Posterior cingulate gyrus (tissue), 11 donors: ENCODE data around the gene ST6GALNAC3.
"Not testable (repeated sequence)": the region's sequence is repeated elsewhere in the genome, so short reads cannot be mapped to it uniquely, and the experiment has no call there.

Experiments
- DNase-seq, 10 donors: peaks; one replicate each; pipeline versions ENCODE4 v3.0.0 to v3.0.0-alpha.2; 2020 to 2021; ENCODE audit warnings: mixed read lengths in 3 of 10
- intact Hi-C: fragments of 100-400 bp; cut with DNase I; formaldehyde crosslinking; loops from one replicate; pipeline ENCODE4 v1.15.1; 2023

The ST6GALNAC3 gene

GRCh38 chr1:76303340-76303717 lies 228.8 kb downstream of the ST6GALNAC3 start:
- intact Hi-C loops = no loop called here
- DNase-seq = no peak

- DNase-seq = no peak
- intact Hi-C loops = no loop called here
These were observed 238.8 kb downstream of the ST6GALNAC3 start for GRCh38 chr1:76313304-76313703.

- intact Hi-C loops = no loop called here
- no peak for DNase-seq
These were observed 240.2 kb downstream of the ST6GALNAC3 start for GRCh38 chr1:76314730-76315129.

GRCh38 chr1:76317299-76317900 lies 242.9 kb downstream of the ST6GALNAC3 start:
- intact Hi-C loops = no loop called here
- no peak for DNase-seq

- intact Hi-C loops = loop anchor here (5.0 kb wide), 1 partner anchor 811 kb away; no protein-coding TSS in a partner anchor
- peak in 4 of 10 donors; percentile 21 to 39 (median 26) for DNase-seq
These were observed 256.6 kb downstream of the ST6GALNAC3 start for GRCh38 chr1:76330991-76331603.

GRCh38 chr1:76335882-76336281 lies 261.3 kb downstream of the ST6GALNAC3 start:
- DNase-seq = no peak
- intact Hi-C loops = loop anchor here (5.0 kb wide), 1 partner anchor 184 kb away; no protein-coding TSS in a partner anchor

GRCh38 chr1:76336931-76337371 lies 262.4 kb downstream of the ST6GALNAC3 start:
- intact Hi-C loops = loop anchor here (5.0 kb wide), 1 partner anchor 185 kb away; no protein-coding TSS in a partner anchor
- peak; percentile 27 to 92 (median 52) for DNase-seq

- intact Hi-C loops = loop anchor here (5.0 kb wide), 1 partner anchor 185 kb away; no protein-coding TSS in a partner anchor
- DNase-seq = no peak
These were observed 263.1 kb downstream of the ST6GALNAC3 start for GRCh38 chr1:76337542-76338219.

- intact Hi-C loops = no loop called here
- DNase-seq = no peak
These were observed 265.5 kb downstream of the ST6GALNAC3 start for GRCh38 chr1:76340056-76340455.

GRCh38 chr1:76341816-76342215 lies 267.3 kb downstream of the ST6GALNAC3 start:
- intact Hi-C loops, DNase-seq: not testable (repeated sequence)

GRCh38 chr1:76343356-76343755 lies 268.8 kb downstream of the ST6GALNAC3 start:
- no peak for DNase-seq
- intact Hi-C loops = no loop called here

- no peak for DNase-seq
- intact Hi-C loops = no loop called here
These were observed 277.1 kb downstream of the ST6GALNAC3 start for GRCh38 chr1:76351655-76352054.

- intact Hi-C loops = no loop called here
- DNase-seq = no peak
These were observed 278.3 kb downstream of the ST6GALNAC3 start for GRCh38 chr1:76352741-76353435.

- intact Hi-C loops = no loop called here
- no peak for DNase-seq
These were observed 279.7 kb downstream of the ST6GALNAC3 start for GRCh38 chr1:76354236-76354635.

GRCh38 chr1:76366726-76367125 lies 292.2 kb downstream of the ST6GALNAC3 start:
- intact Hi-C loops = no loop called here
- DNase-seq = no peak

GRCh38 chr1:76371941-76372340 lies 297.4 kb downstream of the ST6GALNAC3 start:
- intact Hi-C loops = no loop called here
- no peak for DNase-seq

GRCh38 chr1:76374086-76374485 lies 299.5 kb downstream of the ST6GALNAC3 start:
- intact Hi-C loops = no loop called here
- DNase-seq = no peak

GRCh38 chr1:76377247-76377646 lies 302.7 kb downstream of the ST6GALNAC3 start:
- DNase-seq = no peak
- intact Hi-C loops = no loop called here

- intact Hi-C loops = no loop called here
- DNase-seq = no peak
These were observed 305.0 kb downstream of the ST6GALNAC3 start for GRCh38 chr1:76379506-76379905.

GRCh38 chr1:76381450-76382097 lies 307.0 kb downstream of the ST6GALNAC3 start:
- no peak for DNase-seq

More at GRCh38 chr1:76381450-76382097, 307.0 kb downstream of the ST6GALNAC3 start:
- intact Hi-C loops = no loop called here
